Esophagus muscularis mucosa (tissue), 4 donors: Measurements from ENCODE around the gene HS6ST1. TPM values are rescaled to one million over a fixed set of nuclear protein-coding genes. Genes with fewer than 3 reads are reported as not detected.
A peak's percentile ranks its signal among the peaks of the same experiment; 100 is the strongest.

Experiments used
- DNase-seq: peaks from one replicate; pipeline ENCODE4 v3.0.0-alpha.2; 2017; ENCODE audit errors: extremely low spot score
- H3K27ac ChIP-seq, 4 donors: fragments of 200-600 bp; sonication (generic); replicated peaks in 1 of 4; 1 replicate in 3 of 4; 2 replicates in 1 of 4; pipeline ENCODE4 v1.5.1; 2016 to 2019; ENCODE audit warnings: mild to moderate bottlenecking in 1 of 4
- H3K27me3 ChIP-seq, 4 donors: fragments of 200-600 bp; sonication (generic); one replicate each; pipeline versions ENCODE4 v1.5.1 to v1.6.0; 2016 to 2019
- H3K36me3 ChIP-seq, 4 donors: fragments of 200-600 bp; sonication (generic); one replicate each; pipeline ENCODE4 v1.5.1; 2016 to 2019
- H3K4me1 ChIP-seq, 4 donors: fragments of 200-600 bp; sonication (generic); one replicate each; pipeline ENCODE4 v1.5.1; 2016 to 2019
- H3K4me3 ChIP-seq, 4 donors: fragments of 200-600 bp; sonication (generic); 1 replicate in 2 of 4; 2 replicates in 2 of 4; pipeline ENCODE4 v1.5.1; 2016 to 2019; ENCODE audit warnings: mild to moderate bottlenecking in 4 of 4, moderate library complexity in 1 of 4
- H3K9me3 ChIP-seq, 4 donors: fragments of 200-600 bp; sonication (generic); 1 replicate in 3 of 4; 2 replicates in 1 of 4; pipeline ENCODE4 v1.5.1; 2016 to 2019
- EP300 ChIP-seq: sonication (generic); formaldehyde crosslinking; IDR thresholded peaks from one replicate; pipeline ENCODE4 v1.6.1; 2017; ENCODE audit warnings: antibody characterized with exemption
- POLR2A ChIP-seq: fragments of 450-650 bp; IDR thresholded peaks from one replicate; pipeline ENCODE4 v1.6.1; 2017; ENCODE audit warnings: antibody characterized with exemption, moderate library complexity, mild to moderate bottlenecking, low read depth
- POLR2AphosphoS5 ChIP-seq, 2 donors: sonication (generic); formaldehyde crosslinking; IDR thresholded peaks; one replicate each; pipeline ENCODE4 v1.6.1; 2017; ENCODE audit warnings: antibody characterized with exemption in 2 of 2
- WGBS: methylation state at CpG from one replicate; pipeline ENCODE4 v1.1.5; 2018; 5-methylcytosine and 5-hydroxymethylcytosine counted together
- intact Hi-C: fragments of 100-400 bp; cut with DNase I; formaldehyde crosslinking; loops from one replicate; pipeline ENCODE4 v1.15.1; 2023
- total RNA-seq, 4 donors: library from RNA; depleted of rRNA; stranded (reverse); fragments of >200 nt; gene quantifications; one replicate each; pipeline versions ENCODE4 v1.1.0 to v1.2.1, GENCODE V29; 2016
- TF ChIP-seq, protein P1 (sequence below), 3 experiments: fragments of 200-600 bp in 2 of 3; fragments of 450-650 bp in 1 of 3; sonication (generic) in 2 of 3; IDR thresholded peaks; one replicate each; pipeline ENCODE4 v1.5.1; 2017 to 2019; ENCODE audit warnings: antibody characterized with exemption in 3 of 3, mild to moderate bottlenecking in 2 of 3, moderate library complexity in 1 of 3

HS6ST1 gene
- total RNA-seq, 4 donors from 2014 or later, result 17.4 to 62.2 (median 38.5) TPM

DNA sequence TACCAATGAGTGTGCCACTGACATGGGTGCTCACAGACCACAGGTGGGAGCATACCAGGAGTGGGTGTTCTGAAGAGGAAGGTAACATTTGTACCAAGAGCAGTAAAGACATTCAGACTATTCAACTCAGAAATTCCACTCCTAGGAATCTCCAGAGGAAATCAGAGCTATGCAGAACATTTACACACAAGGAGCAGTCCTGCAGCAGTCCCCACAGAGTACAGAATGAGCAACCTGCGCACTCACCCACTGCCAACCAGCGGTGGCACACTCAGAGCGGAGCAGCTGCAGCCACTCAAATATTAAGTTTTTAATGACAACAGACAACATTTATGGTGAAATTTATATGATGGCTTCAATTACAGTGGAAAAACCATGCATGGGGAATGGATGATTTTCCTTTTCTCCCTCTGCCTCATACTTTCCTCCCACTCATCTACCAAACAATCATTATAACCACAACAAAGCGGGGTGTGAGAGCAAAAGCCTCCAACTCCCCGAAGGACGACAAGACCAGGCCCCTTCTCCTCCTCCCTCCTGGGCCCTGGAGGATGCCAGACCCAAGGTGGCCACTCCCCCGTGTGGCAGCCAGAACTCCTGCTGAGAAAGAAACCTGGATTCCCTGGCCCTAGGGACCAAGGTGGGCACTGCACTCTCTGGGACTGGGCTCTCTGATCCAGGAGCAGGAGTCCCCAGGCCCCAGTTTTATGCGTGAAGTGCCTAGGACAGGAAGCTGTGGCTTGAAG is 5.4 kb downstream of the HS6ST1 start:
- no peak overlapping the region for H3K4me3 ChIP-seq
- peak; percentile 90 for DNase-seq
- H3K4me1 ChIP-seq, result peaks cover 54 to 90% (median 77%) of the 10 kb centered on the region in 4 donors
- H3K36me3 ChIP-seq, result peaks cover 0 to 15% (median 7%) of the 10 kb centered on the region in 4 donors
- H3K27ac ChIP-seq, result no peak overlapping the region
- 59% methylated on average over 7 of the region's 8 CpGs for WGBS
- no peaks in the 10 kb centered on the region for H3K9me3 ChIP-seq
- intact Hi-C loops, result no loop called here
- no peaks in the 10 kb centered on the region for H3K27me3 ChIP-seq
- no peak for TF ChIP-seq POLR2AphosphoS5 (IDR thresholded peaks at IDR 0.05)
- TF ChIP-seq POLR2A, result no peak
- no peak for TF ChIP-seq EP300
- TF ChIP-seq, protein P1, sequence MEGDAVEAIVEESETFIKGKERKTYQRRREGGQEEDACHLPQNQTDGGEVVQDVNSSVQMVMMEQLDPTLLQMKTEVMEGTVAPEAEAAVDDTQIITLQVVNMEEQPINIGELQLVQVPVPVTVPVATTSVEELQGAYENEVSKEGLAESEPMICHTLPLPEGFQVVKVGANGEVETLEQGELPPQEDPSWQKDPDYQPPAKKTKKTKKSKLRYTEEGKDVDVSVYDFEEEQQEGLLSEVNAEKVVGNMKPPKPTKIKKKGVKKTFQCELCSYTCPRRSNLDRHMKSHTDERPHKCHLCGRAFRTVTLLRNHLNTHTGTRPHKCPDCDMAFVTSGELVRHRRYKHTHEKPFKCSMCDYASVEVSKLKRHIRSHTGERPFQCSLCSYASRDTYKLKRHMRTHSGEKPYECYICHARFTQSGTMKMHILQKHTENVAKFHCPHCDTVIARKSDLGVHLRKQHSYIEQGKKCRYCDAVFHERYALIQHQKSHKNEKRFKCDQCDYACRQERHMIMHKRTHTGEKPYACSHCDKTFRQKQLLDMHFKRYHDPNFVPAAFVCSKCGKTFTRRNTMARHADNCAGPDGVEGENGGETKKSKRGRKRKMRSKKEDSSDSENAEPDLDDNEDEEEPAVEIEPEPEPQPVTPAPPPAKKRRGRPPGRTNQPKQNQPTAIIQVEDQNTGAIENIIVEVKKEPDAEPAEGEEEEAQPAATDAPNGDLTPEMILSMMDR (IDR thresholded peaks at IDR 0.05), result peak in 2 of 3 experiments; percentile 8 to 28

DNA sequence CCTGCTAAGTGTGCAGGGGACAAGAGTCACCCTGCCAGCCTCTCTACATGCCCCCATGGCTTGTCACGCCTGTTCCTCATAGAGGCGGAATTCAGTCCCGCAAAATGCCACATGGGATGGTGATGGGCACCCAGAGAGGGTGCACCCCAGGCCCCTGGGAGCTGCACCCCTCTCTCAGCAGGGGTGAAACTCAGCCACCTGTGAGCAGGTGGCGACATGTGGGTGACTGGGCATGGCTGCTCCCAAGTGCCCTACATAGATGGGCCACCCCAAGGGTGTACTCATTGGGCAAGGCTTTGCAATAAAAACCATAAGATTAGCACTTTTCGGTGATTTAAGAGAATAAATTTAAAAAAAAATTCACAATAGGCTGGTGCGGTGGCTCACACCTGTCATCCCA is 6.3 kb downstream of the HS6ST1 start:
- Histone ChIP-seq H3K4me3 (no peak overlapping the region), H3K27me3 (no peaks in the 10 kb centered on the region), H3K36me3 (peaks cover 0 to 15% (median 7%) of the 10 kb centered on the region in 4 donors), H3K4me1 (peaks cover 60 to 93% (median 82%) of the 10 kb centered on the region in 4 donors), H3K9me3 (no peaks in the 10 kb centered on the region), H3K27ac (no peak overlapping the region)
- DNase-seq, result peak; percentile 42
- TF ChIP-seq, protein P1 (IDR thresholded peaks at IDR 0.05), result no peak
- TF ChIP-seq POLR2AphosphoS5 (IDR thresholded peaks at IDR 0.05), result no peak
- WGBS, result 85% methylated on average over 4 of the region's 6 CpGs
- intact Hi-C loops, result no loop called here

DNA sequence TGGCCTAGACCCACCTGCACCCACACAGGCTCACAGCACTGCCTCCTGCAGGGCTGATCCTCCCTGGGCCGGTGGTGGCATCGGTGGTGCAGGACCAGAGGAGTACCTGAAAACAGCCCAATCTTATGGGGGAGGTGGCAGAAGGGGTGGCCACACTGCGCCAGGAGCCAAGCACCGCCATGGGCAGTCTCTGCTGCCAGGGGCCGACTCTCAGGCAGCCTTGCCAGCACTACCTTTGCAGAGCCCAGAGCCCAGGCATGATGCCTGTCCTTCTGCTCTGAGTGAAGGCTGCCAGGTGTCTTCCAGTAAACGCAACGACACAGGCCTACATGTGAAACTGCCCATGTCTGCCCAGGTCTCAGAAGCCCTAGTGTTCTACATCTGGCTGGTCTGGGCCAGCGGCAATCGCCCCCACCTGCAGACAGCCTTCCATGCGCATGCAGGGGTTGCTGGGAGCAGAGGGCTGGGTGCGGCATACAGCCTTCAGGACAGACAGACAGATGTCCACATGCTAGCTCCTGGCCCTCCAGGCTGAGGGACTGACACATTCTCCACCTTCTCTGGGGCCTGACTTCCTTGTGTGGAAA is 6.8 kb downstream of the HS6ST1 start:
- Histone ChIP-seq H3K4me3 (no peak overlapping the region), H3K27ac (no peak overlapping the region), H3K36me3 (peaks cover 0 to 15% (median 7%) of the 10 kb centered on the region in 4 donors), H3K4me1 (peaks cover 60 to 93% (median 82%) of the 10 kb centered on the region in 4 donors), H3K9me3 (no peaks in the 10 kb centered on the region), H3K27me3 (no peaks in the 10 kb centered on the region)
- intact Hi-C loops, result no loop called here
- TF ChIP-seq EP300 (no peak), POLR2A (no peak), POLR2AphosphoS5 (IDR thresholded peaks at IDR 0.05) (no peak)
- TF ChIP-seq, protein P1 (IDR thresholded peaks at IDR 0.05), result no peak
- WGBS, result 96% methylated on average over 6 of the region's 11 CpGs
- peak; percentile 90 for DNase-seq

DNA sequence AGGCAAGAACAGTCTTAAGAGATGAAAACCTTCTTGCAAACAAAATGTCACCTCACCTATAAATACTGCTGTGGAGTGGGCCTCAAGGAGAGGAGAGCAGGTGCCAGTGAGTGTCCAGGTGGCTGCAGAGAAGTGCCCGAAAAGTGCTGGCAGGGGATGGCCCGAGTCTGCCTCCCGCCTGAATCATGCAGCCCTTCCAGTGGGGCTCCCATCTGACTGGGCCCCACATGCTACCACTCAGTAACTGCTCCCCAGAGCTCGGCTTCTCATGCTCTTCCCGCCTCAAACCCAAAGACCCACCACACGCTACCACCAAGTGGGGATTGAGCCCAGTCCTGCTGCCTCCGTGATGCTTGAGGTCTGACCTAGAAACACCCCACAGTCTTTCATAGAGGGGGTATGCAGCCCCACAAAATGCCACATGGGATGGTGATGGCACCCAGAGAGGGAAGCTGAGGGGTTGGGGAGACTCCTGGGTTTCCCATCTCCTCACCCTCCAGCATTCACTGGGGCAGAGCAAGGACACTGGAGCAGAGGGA is 7.4 kb downstream of the HS6ST1 start:
- H3K27ac ChIP-seq, result no peak overlapping the region
- no peak for DNase-seq
- 94% methylated on average over 7 of the region's 7 CpGs for WGBS
- H3K4me3 ChIP-seq, result no peak overlapping the region
- no peaks in the 10 kb centered on the region for H3K27me3 ChIP-seq
- peaks cover 60 to 93% (median 82%) of the 10 kb centered on the region in 4 donors for H3K4me1 ChIP-seq
- H3K36me3 ChIP-seq, result peaks cover 0 to 15% (median 7%) of the 10 kb centered on the region in 4 donors
- intact Hi-C loops, result no loop called here
- no peaks in the 10 kb centered on the region for H3K9me3 ChIP-seq
- no peak for TF ChIP-seq EP300
- TF ChIP-seq, protein P1 (IDR thresholded peaks at IDR 0.05), result no peak
- no peak for TF ChIP-seq POLR2A
- no peak for TF ChIP-seq POLR2AphosphoS5 (IDR thresholded peaks at IDR 0.05)
